NCI-H128 (cell line): ENCODE measurements around the gene PARVA.
"Not testable (repeated sequence)": the region's sequence is repeated elsewhere in the genome, so short reads cannot be mapped to it uniquely, and the experiment has no call there.

Experiments used
- DNase-seq: peaks from one replicate; lab custom pipeline; 2025; ENCODE audit not compliant: unreplicated experiment; lab: John Stamatoyannopoulos, UW

Gene PARVA, protein sequence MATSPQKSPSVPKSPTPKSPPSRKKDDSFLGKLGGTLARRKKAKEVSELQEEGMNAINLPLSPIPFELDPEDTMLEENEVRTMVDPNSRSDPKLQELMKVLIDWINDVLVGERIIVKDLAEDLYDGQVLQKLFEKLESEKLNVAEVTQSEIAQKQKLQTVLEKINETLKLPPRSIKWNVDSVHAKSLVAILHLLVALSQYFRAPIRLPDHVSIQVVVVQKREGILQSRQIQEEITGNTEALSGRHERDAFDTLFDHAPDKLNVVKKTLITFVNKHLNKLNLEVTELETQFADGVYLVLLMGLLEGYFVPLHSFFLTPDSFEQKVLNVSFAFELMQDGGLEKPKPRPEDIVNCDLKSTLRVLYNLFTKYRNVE

DNA sequence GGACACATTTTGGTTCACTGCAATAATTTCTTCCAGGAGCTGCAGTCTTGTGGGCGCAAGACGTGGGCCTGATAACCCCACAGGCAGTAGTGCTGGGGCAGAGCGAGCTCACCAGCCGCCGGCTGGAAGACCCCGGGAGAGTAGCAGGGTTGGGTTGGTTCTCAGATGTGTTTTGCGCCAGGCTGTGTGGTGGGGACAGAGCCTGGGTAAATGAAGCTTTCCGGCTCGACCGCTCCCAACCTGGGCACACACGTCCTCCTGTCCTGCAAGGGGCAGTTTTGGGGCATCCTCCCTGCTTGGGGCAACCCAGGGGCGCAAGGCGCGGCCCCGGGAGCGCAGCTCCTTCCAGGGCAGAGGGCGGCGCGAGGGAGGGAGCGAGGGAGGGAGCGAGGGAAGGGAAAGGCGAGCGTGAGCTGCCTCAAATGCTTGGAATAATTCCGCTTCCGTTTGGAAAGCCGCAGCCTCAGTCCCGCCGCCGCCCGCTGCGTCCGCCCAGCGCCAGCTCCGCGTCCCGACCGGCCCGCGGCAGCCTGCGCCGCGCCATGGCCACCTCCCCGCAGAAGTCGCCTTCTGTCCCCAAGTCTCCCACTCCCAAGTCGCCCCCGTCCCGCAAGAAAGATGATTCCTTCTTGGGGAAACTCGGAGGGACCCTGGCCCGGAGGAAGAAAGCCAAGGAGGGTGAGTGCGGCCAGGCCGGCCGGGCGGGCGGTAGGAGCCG lies at the start of gene PARVA:
Gene PARVA (plus strand): TSS at position 466 of the 718 bp plus-strand sequence. CDS start 77 bp downstream, at position 543.
- no peak for DNase-seq

DNA sequence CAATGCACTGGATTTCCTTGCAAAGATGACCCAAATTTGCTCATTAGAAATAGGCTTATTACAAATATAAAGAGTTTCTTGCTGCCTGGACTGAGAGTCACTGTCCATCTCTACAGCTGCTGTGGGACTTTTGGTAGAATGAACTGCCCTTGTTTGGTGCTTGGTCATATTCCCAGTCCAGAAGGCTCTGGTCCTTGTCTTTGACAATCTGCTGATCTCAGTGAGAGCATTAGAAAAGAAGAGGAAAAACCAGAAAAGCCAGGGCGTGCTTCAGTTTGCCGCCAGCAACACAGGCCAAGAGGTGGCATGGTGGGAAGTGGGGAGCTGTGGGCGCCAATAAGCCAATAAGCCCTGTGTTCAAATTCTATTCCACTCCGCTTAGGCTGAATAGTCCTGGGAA lies 48.2 kb upstream of the PARVA start:
- no peak for DNase-seq

DNA sequence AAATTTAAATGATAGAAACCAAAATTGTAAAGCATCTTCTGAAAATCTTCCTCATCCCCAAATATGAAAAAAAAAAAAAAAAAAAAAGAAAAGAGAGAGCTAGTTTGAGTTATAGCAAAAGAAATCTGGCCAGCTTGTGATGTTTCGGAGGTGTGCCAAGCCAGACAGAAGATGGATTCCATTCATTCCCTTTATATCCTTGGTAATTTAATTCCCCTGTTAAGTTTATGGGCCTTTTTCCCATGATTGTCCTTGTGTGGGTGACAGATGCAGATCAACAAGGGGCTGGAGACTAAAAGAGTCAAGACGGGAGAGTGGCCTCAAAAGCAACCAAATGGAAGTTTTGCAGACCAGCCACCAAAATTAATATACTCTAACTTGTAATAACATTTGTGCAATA lies 47.6 kb upstream of the PARVA start:
- no peak for DNase-seq

DNA sequence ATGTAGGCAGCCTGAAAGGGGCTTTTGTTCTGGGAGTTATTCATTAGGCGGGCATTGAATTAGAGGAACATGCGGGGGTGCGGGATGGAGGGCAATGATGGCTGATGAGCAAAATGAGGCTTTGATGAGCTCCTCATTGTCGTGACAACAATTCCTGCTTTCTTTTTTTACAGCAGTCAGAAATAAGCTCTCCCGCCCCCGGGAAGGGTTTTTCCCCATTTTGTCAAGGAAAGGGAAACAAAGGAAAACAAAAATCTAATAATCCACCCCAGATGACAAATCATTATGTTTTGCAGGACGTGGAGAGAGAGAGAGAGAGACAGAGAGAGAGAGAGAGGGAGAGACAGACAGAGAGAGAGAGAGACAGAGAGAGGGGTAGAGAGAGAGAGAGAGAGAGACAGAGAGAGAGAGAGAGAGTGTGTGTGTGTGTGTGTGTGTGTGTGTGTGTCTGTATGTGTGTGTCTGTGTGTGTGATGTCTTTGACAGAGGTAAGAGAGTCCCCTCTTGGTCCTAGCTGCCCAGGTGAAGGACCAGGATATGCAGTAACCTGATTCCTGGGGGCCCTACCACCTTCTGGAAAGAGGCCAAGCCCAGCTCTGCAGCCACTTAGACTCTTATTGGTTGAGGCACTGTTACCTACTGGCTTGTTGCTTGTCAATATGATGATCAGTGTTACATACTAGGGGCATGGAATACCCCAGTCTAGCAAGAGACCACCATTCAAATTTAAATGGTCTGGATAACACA lies 46.7 kb upstream of the PARVA start:
- DNase-seq = peak; percentile 85

DNA sequence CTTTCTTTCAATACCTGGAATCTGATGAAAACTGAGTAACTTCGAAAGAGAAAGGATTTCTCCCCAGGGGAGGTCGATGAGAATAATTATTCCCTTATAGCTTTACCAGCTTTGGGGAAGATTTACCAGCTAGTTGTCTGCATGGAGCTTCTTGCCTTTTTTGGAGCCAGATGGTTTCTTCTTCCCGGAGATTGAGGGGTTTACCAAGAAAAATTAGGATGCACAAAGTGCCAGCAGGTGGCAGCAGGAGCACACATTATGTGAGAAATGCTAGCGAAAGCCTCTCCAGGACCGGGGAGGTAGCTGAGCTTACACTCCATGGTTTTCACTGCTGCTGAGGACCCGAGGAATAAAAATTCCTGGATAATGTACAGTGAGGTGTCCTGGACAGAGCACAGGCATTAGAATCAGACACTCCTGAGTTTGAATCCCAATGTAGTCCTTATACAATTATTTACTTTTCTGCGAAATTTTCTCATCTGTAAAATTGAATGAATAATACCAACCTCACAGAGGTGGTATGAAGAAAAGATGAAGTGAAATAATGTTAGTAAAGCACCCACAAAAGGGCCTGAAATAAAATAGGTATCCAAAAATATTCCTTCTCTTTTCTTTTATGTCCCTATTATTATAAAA lies 46.0 kb upstream of the PARVA start:
- DNase-seq = peak; percentile 96

DNA sequence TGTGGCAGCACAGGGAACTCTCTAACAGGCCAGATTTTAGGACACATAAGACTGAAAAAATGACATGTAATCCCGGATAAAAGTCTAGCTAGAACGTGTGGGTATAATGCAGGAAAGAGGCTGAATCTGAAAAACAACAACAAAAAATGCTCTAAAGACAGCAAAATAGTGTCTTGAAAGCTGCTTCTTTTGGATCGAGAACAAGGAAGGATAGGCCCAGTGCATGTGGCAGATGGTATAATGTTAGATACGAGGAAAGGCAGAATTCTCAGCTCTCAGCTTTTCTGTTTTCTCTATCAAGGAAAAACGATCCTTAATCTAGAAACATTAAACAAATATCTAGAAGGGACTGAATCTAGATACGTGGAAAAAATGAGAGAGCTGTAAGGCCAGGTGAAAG lies 33.8 kb upstream of the PARVA start:
- DNase-seq = no peak

DNA sequence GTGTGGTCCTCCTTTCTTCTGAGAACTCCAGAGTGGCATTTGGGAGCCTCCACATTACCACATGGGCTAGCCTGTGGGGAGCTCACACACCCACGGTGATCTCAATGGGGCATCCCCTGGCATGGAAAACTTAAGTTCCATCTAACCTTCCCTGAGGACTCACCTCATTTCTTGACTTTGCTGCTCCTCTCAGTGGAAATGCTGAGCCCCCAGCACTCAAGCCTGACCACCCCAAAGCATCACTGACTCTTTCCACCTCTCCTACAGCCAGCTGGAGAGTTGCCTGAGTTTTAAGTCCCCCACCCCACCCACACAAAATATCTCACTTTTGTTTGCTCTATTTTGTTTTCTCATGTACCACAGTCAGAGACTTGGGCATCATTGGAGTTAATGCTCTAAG lies 23.8 kb upstream of the PARVA start:
- no peak for DNase-seq

DNA sequence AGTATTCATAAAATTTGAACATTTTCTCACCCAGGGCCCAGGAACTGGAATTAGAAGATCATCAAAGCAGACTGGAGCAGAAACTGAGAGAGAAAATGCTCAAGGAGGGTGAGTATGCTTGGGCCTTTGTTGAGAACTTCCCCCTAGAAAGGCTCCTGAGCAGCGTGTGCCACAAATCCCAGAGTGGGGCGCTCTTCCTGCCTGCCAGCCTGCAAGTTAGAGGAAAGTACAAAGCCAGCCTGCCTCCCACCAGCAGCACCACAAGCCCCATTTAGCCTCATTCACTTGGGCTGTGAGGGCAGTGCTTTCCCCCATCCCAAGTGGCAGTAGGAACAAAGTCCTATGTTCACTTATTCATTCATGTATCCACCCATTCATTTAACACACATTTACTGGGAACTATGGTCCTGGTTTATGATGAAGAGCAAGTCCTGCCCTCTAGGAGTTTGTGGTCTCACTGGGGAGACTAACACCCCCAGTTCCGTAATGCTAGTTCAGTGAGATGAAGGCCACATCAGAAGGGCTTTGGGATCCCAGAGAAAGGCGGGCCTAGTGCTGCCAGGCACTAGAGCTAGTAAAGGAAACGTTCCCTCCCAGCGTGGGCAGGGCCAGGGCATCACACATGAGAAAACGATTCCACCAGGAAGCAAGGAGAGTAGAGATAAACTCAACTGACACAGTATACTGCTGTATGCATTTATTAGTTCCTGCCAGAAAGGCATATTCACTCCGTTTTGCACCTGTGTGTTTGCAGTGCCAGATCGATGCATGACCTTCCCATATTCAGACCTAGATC lies 22.4 kb upstream of the PARVA start:
- no peak for DNase-seq

DNA sequence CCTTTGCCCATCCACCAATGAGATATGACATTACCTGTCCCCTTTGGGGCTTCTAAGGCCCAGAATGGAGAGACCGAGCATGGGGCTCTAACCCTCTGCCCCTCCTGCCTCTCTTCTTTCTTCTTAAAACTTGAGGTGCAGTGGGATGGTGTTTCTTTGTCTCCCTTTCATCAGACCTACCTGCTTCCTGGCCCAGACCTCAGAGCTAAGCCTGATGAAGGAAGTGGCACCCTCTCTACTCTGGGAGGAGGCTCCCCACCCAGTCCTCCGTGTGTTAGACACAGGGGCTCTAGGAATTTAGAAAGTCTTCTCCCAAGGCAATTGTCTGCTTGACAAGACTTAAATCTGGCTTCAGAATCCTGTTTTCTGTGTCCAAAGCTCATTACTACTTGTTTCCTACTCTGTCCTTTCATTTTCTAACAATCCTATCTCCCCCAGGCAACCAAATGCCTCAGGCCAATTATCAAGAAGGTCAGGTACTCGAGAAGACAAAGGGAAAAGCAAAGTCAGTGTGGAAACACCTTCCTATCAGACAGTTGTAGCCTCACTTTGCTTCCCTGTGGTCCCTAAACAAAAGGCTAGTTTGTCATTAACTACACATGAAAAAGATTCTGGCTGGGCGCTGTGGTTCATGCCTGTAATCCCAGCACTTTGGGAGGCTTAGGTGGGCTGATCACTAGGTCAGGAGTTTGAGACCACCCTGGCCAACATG lies 20.3 kb upstream of the PARVA start:
- DNase-seq = no peak

DNA sequence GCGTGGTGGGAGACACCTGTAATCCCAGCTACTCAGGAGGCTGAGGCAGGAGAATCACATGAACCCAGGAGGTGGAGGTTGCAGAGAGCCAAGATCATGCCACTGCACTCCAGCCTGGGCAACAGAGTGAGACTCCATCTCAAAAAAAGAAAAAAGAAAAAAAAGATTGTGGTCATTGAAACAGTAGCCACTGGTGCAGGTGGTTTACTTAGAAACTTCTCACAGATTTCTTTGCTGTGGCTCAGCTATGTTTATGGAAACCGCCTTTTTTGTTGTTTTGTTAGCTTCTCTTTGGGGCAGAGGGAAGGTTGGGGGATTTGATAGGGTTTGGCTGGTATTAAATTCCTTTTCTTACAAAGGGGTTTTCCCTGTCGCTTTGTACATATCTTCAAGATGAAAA lies 19.7 kb upstream of the PARVA start:
- DNase-seq = not testable (repeated sequence)

DNA sequence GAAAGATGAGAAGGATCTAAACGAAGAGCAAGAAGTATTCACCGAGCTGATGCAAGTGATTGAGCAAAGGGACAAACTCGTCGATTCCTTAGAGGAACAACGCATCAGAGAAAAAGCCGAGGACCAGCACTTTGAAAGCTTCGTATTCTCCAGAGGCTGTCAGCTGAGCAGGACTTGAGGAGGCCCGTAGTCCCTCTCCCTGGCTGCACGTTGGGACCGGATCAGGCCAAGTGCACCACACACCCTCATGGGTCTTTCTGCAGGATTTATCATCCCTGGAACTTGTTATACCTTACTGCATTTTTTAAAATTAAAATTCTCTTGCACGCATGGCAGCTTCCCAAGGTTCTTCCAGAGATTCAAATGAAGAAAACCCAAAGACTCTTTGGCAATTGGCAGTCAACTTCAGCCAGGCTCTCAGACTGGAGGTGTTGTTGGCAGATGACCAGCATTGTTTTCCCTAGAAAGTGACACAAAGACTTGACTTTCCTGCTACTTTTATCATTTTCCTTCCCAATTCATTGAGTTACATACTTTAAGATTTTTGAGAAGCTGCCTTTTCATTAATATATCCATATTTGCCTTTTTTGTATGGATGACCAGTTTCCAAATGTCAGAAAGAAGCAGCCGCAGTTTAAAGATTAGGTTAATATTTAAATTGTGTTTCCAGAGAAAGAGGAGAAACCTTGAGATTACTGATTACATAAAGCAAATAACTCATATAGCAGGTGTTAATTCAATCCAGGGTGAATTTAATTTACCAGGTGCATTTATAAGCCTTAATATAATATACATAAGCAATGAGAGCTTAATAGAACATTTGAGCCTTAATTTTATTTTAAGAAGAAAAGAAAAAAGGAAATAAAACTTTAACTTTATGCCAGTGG lies 18.8 kb upstream of the PARVA start:
- no peak for DNase-seq

DNA sequence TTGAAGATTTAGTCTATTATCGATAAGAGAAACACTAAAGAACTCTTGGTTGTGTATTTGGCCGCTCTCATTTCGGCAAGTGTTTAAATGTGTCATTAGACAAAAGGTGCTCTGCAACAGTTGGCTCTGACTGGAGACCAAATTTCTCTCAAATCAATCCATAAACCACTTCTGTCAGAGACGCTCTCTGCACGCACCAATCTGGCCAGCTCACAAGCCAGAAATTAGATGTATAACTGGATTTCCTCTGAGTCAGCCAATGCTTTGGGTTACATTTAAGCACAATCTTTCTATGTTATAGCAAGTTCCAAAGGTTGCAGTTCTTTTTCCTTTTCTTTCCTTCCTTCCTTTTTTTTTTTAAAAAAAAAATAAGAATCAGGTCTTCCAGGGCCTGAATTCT lies 17.6 kb upstream of the PARVA start:
- DNase-seq = no peak

DNA sequence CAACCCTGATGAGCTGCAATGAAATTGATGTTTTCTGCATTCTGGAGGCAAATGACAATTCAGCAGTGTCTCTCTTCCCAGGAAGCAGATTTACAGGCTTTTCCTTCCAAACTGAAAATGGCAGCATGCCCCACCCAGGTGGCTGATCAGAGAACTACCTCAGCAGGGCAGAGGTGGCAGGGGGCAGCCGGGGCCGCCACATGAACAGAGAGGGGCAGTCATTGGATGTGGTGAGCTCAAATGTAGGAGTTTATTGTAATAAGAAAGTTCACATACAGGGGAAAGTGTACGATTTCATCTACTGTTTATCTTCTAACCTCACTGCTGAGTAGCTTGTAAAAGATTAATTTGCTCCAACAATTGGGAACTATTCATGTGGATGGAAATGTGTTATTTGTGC lies 15.7 kb upstream of the PARVA start:
- no peak for DNase-seq

DNA sequence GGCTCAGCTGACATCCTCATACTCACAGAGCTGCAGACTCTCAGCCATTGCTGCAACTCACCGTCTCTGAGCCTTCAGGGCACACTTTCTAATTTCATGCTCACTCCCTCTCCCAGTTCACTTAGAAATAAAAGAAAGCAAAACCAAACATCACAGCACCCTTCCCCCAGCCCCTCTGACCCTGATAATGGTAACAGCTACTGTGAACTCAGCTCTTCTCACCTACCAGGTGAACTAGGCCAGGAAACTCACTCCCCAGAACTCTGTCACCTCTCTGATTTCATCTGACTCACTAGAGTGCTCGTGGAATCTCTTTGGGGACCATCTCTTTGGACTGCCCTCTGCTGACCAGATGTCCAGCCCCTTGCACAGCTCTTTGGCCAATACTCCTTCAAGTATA lies 14.5 kb upstream of the PARVA start:
- DNase-seq = no peak

DNA sequence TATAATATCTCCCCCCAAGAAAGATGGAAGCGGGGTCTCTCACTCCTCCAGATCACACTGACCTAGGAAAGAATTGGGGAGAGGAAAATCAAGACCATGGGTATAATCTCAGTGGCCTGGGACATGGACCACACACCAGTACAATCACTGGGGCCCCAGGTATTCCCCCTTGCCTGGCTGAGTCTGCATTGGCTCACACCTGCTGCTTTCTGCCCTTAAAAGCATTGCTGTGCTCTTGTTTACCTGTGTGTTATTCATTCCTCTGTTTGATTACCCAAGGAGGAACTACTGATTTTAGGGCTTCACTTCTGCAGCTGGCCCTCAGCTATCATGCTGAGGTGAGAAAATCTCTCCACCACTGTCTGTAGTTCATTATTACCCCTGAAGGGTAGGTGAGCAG lies 14.0 kb upstream of the PARVA start:
- no peak for DNase-seq

DNA sequence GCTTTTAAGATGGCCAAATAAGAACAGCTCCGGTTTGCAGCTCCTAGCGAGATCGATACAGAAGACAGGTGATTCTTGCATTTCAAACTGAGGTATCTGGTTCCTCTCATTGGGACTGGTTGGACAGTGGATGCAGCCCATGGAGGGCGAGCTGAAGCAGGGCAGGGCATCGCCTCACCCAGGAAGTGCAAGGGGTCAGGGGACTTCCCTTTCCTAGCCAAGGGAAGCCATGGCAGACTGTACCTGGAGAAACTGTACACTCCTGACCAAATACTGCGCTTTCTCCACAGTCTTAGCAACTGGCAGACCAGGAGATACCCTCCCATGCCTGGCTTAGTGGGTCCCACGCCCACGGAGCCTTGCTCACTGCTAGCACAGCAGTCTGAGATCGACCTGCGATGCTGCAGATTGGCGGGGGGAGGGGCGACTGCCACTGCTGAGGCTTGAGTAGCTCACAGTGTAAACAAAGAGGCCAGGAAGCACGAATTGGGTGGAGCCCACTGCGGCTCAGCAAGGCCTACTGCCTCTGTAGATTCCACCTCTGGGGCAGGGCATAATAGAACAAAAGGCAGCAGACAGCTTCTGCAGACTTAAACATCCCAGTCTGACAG lies 11.3 kb upstream of the PARVA start:
- DNase-seq = not testable (repeated sequence)

DNA sequence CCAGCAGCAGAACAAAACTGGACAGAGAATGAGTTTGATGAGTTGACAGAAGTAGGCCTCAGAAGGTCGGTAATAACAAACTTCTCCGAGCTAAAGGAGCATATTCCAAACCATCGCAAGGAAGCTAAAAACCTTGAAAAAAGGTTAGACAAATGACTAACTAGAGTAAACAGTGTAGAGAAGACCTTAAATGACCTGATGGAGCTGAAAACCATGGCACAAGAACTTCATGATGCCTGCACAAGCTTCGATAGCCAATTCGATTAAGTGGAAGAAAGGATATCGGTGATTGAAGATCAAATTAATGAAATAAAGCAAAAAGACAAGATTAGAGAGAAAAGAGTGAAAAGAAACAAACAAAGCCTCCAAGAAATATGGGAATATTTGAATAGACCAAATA lies 10.3 kb upstream of the PARVA start:
- DNase-seq = not testable (repeated sequence)

DNA sequence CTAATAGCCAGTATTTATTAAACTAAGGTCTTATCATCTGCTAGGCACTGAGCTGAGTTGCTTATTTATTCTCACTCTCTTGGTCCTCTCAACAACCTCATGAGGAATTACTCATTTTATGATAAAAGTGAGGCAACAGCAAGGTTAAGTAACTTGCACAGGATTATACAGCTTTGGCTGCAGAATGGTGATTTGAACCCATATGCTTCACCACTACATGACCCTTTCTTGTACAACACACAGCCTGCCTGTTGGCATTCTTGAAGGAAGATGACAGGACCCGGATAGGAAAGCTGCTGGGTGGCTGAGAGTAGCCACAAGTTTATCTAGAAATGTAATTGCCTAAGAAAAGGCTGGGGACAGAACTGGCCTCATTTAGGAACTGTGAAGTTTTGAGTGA lies 5.3 kb upstream of the PARVA start:
- no peak for DNase-seq

DNA sequence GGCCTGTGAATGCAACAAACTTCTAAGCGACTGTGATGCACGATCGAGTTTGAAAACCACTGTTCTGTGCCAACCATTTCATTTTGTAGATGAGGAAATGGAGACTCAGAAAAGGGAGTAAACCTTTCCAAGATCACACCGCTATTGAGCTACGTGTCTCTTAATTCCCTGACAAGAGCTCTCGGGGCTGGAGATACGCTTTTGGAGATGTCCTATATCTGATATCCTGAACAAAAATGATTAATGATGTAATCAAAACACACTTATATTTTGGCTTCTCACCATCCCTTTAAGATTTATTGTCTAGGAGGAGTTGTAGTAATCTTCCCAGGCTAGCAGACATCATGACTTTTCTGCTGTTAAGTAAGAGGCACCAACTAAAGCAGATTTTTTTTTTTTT lies 1.7 kb upstream of the PARVA start:
- no peak for DNase-seq
